GM12878 (cell line): ENCODE data around the gene ING4. TPM values are rescaled to one million over a fixed set of nuclear protein-coding genes. Genes with fewer than 3 reads are reported as not detected.
A peak's percentile ranks its signal among the peaks of the same experiment; 100 is the strongest.

Experiments used
- ASH2L ChIP-seq: fragments of 300-600, 200-600 bp; sonication (generic); IDR thresholded peaks from 2 replicates; pipeline ENCODE4 v1.6.1; 2017; ENCODE audit warnings: low read depth, mild to moderate bottlenecking, borderline replicate concordance
- CBFB ChIP-seq: IDR thresholded peaks from 2 replicates; pipeline ENCODE4 v1.6.1; 2016; ENCODE audit warnings: antibody characterized with exemption, low read depth
- EP300 ChIP-seq, 2 experiments: fragments of 150-350 bp in 1 of 2; IDR thresholded peaks; 2 replicates each; pipeline ENCODE4 v1.6.1; 2011 to 2012; ENCODE audit warnings: low read depth in 2 of 2, low read length in 2 of 2, borderline replicate concordance in 1 of 2, improper control_type of control experiment in 1 of 2, inconsistent platforms in 1 of 2; ENCODE audit not compliant: control insufficient read depth in 1 of 2
- GABPA ChIP-seq: IDR thresholded peaks from 2 replicates; pipeline ENCODE4 v1.6.1; 2014; ENCODE audit warnings: antibody characterized with exemption, low read depth, mild to moderate bottlenecking, inconsistent platforms
- IKZF2 ChIP-seq, 2 experiments: fragments of 450-650 bp; IDR thresholded peaks; 2 replicates each; pipeline ENCODE4 v1.6.1; 2017; ENCODE audit warnings: mild to moderate bottlenecking in 2 of 2, moderate library complexity in 2 of 2
- JUNB ChIP-seq: IDR thresholded peaks from 2 replicates; pipeline ENCODE4 v1.6.1; 2016; ENCODE audit warnings: antibody characterized with exemption, mild to moderate bottlenecking
- NBN ChIP-seq: fragments of 450-650 bp; IDR thresholded peaks from 2 replicates; pipeline ENCODE4 v1.6.1; 2016
- RELA ChIP-seq: fragments of 450-650 bp; IDR thresholded peaks from 2 replicates; pipeline ENCODE4 v1.8.0; 2014; ENCODE audit warnings: borderline replicate concordance; ENCODE audit not compliant: partially characterized antibody
- RFX5 ChIP-seq: IDR thresholded peaks from 2 replicates; pipeline ENCODE4 v1.6.1; 2011; ENCODE audit warnings: low read depth, low read length, improper control_type of control experiment
- SMARCA5 ChIP-seq: fragments of 450-650 bp; IDR thresholded peaks from 2 replicates; pipeline ENCODE4 v1.6.1; 2017; ENCODE audit warnings: mild to moderate bottlenecking
- YBX1 ChIP-seq: fragments of 450-650 bp; IDR thresholded peaks from 2 replicates; pipeline ENCODE4 v1.6.1; 2016; ENCODE audit warnings: antibody characterized with exemption
- polyA plus RNA-seq, 11 experiments: library from polyadenylated mRNA; depleted of rRNA in 4 of 11; unstranded in 6 of 11; stranded (reverse) in 5 of 11; fragments of >200 nt; fragmentation: Nextera tagmentation in 4 of 11; fragmentation: Illumina TruSeq in 1 of 11; extraction: Ambion mirVana in 4 of 11; extraction: Trizol in 1 of 11; gene quantifications; 1 replicate in 1 of 11; 2 replicates in 10 of 11; pipeline versions ENCODE4 v1.2.1 to v1.2.3, GENCODE V29; 2011 to 2016; ENCODE audit warnings: inconsistent platforms in 2 of 11, missing spikeins in 2 of 11, low read depth in 1 of 11
- total RNA-seq, 4 experiments: library from RNA; depleted of rRNA in 3 of 4; stranded (reverse); fragments of >200 nt in 3 of 4; fragmentation: Illumina TruSeq in 1 of 4; extraction: Trizol in 1 of 4; gene quantifications; 2 replicates each; pipeline versions ENCODE4 v1.2.1 to v1.2.3, GENCODE V29; 2013 to 2021
- TF ChIP-seq, protein P1 (sequence below): fragments of 450-650 bp; formaldehyde crosslinking; IDR thresholded peaks from 2 replicates; pipeline ENCODE4 v1.5.0; 2022; ENCODE audit warnings: mild to moderate bottlenecking, missing genetic modification characterization
- TF ChIP-seq, protein P2 (sequence below): fragments of 450-650 bp; IDR thresholded peaks from 2 replicates; pipeline ENCODE4 v1.6.1; 2017; ENCODE audit warnings: borderline replicate concordance
- TF ChIP-seq, protein P3 (sequence below): IDR thresholded peaks from 2 replicates; pipeline ENCODE4 v1.6.1; 2012; ENCODE audit warnings: low read depth, low read length, improper control_type of control experiment
- TF ChIP-seq, protein P4 (sequence below): IDR thresholded peaks from 2 replicates; pipeline ENCODE4 v1.6.1; 2012; ENCODE audit warnings: low read length, inconsistent platforms
- TF ChIP-seq, protein P5 (sequence below): fragments of 450-650 bp; IDR thresholded peaks from 2 replicates; pipeline ENCODE4 v1.6.1; 2018; ENCODE audit warnings: borderline replicate concordance, mild to moderate bottlenecking; ENCODE audit not compliant: partially characterized antibody
- TF ChIP-seq, protein P6 (sequence below): fragments of 150-350 bp; IDR thresholded peaks from 2 replicates; pipeline ENCODE4 v1.6.1; 2014; ENCODE audit warnings: mild to moderate bottlenecking, low read depth, low read length

Gene ING4
- total and polyA plus RNA-seq, 10 of the 15 experiments (the other 5 are each of a cell fraction or from before 2014, with no cell fraction given), result 7.2 to 53.9 (median 21.8) TPM

DNA sequence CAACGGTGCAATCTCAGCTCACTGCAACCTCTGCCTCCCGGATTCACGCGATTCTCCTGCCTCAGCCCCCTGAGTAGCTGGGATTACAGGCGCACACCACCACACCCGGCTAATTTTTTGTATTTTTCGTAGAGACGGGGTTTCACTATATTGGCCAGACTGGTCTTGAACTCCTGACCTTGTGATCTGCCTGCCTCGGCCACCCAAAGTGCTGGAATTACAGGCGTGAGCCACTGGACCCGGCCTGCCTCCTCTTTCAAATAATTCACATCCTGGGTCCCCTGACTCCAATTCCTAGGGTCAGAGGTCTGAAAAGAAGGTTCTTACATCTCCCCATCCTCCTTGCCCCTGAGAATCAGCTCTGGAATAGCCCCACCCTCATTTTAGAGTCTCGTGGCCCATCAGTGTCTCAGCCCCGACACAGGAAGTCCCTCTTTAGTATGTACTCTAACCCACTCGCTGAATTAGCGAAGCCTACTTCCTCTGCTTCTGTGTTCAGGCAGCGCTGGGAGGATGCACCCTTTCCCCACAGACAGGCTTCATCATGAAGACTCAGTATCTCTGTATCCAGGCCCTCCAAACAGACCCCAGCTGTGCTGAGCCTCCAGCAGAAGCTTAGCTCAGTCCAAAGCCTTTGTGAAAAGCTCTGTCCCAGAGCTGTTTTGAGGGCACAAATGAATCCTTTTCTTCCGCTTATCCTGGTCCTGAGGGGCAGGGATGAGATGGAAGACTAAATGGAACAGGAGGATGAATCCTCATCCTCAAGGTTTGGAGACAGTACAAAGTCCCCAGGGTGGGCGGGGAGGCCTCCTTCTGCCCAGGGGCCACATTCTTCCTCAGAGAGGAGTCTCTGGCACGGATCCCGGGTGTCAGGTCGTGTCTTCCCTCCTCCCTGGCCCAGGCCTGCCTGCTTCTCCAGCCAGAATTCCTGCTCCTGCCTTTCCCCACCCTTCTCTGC lies 30.6 kb downstream of the ING4 start (continued):
- TF ChIP-seq, protein P1, sequence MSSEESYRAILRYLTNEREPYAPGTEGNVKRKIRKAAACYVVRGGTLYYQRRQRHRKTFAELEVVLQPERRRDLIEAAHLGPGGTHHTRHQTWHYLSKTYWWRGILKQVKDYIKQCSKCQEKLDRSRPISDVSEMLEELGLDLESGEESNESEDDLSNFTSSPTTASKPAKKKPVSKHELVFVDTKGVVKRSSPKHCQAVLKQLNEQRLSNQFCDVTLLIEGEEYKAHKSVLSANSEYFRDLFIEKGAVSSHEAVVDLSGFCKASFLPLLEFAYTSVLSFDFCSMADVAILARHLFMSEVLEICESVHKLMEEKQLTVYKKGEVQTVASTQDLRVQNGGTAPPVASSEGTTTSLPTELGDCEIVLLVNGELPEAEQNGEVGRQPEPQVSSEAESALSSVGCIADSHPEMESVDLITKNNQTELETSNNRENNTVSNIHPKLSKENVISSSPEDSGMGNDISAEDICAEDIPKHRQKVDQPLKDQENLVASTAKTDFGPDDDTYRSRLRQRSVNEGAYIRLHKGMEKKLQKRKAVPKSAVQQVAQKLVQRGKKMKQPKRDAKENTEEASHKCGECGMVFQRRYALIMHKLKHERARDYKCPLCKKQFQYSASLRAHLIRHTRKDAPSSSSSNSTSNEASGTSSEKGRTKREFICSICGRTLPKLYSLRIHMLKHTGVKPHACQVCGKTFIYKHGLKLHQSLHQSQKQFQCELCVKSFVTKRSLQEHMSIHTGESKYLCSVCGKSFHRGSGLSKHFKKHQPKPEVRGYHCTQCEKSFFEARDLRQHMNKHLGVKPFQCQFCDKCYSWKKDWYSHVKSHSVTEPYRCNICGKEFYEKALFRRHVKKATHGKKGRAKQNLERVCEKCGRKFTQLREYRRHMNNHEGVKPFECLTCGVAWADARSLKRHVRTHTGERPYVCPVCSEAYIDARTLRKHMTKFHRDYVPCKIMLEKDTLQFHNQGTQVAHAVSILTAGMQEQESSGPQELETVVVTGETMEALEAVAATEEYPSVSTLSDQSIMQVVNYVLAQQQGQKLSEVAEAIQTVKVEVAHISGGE (CRISPR knock-in tag), result no peak
- TF ChIP-seq ASH2L (no peak), YBX1 (no peak), RFX5 (no peak), GABPA (peak; percentile 24; the same call in 1 of the 2 replicates), EP300 (IDR thresholded peaks at IDR 0.05; ENCODE audit: borderline replicate concordance in 1 of 2, control insufficient read depth in 1 of 2, low read depth in 2 of 2, low read length in 2 of 2) (peak in 1 of 2 experiments; percentile 12; a peak in 1 of 4 replicates), RELA (no peak), SMARCA5 (no peak), NBN (no peak; the same call in 1 of the 2 replicates), IKZF2 (IDR thresholded peaks at IDR 0.05) (peak in 1 of 2 experiments; percentile 56; a peak in 2 of 4 replicates), CBFB (no peak), JUNB (no peak)
- TF ChIP-seq, protein P2, sequence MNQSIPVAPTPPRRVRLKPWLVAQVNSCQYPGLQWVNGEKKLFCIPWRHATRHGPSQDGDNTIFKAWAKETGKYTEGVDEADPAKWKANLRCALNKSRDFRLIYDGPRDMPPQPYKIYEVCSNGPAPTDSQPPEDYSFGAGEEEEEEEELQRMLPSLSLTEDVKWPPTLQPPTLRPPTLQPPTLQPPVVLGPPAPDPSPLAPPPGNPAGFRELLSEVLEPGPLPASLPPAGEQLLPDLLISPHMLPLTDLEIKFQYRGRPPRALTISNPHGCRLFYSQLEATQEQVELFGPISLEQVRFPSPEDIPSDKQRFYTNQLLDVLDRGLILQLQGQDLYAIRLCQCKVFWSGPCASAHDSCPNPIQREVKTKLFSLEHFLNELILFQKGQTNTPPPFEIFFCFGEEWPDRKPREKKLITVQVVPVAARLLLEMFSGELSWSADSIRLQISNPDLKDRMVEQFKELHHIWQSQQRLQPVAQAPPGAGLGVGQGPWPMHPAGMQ, result no peak
- TF ChIP-seq, protein P3, sequence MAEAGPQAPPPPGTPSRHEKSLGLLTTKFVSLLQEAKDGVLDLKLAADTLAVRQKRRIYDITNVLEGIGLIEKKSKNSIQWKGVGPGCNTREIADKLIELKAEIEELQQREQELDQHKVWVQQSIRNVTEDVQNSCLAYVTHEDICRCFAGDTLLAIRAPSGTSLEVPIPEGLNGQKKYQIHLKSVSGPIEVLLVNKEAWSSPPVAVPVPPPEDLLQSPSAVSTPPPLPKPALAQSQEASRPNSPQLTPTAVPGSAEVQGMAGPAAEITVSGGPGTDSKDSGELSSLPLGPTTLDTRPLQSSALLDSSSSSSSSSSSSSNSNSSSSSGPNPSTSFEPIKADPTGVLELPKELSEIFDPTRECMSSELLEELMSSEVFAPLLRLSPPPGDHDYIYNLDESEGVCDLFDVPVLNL, result no peak
- TF ChIP-seq, protein P4, sequence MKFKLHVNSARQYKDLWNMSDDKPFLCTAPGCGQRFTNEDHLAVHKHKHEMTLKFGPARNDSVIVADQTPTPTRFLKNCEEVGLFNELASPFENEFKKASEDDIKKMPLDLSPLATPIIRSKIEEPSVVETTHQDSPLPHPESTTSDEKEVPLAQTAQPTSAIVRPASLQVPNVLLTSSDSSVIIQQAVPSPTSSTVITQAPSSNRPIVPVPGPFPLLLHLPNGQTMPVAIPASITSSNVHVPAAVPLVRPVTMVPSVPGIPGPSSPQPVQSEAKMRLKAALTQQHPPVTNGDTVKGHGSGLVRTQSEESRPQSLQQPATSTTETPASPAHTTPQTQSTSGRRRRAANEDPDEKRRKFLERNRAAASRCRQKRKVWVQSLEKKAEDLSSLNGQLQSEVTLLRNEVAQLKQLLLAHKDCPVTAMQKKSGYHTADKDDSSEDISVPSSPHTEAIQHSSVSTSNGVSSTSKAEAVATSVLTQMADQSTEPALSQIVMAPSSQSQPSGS, result no peak
- TF ChIP-seq, protein P5, sequence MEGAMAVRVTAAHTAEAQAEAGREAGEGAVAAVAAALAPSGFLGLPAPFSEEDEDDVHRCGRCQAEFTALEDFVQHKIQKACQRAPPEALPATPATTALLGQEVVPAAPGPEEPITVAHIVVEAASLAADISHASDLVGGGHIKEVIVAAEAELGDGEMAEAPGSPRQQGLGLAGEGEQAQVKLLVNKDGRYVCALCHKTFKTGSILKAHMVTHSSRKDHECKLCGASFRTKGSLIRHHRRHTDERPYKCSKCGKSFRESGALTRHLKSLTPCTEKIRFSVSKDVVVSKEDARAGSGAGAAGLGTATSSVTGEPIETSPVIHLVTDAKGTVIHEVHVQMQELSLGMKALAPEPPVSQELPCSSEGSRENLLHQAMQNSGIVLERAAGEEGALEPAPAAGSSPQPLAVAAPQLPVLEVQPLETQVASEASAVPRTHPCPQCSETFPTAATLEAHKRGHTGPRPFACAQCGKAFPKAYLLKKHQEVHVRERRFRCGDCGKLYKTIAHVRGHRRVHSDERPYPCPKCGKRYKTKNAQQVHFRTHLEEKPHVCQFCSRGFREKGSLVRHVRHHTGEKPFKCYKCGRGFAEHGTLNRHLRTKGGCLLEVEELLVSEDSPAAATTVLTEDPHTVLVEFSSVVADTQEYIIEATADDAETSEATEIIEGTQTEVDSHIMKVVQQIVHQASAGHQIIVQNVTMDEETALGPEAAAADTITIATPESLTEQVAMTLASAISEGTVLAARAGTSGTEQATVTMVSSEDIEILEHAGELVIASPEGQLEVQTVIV, result no peak
- TF ChIP-seq, protein P6, sequence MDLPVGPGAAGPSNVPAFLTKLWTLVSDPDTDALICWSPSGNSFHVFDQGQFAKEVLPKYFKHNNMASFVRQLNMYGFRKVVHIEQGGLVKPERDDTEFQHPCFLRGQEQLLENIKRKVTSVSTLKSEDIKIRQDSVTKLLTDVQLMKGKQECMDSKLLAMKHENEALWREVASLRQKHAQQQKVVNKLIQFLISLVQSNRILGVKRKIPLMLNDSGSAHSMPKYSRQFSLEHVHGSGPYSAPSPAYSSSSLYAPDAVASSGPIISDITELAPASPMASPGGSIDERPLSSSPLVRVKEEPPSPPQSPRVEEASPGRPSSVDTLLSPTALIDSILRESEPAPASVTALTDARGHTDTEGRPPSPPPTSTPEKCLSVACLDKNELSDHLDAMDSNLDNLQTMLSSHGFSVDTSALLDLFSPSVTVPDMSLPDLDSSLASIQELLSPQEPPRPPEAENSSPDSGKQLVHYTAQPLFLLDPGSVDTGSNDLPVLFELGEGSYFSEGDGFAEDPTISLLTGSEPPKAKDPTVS, result no peak
